HG02970 (cell line): ENCODE data around the gene CYTH3.
"Not testable (repeated sequence)": the region's sequence is repeated elsewhere in the genome, so short reads cannot be mapped to it uniquely, and the experiment has no call there.

Source experiments
- ATAC-seq: cut with Tn5 transposase; IDR thresholded peaks from one replicate; pipeline ENCODE4 v1.9.1; 2021; ENCODE audit warnings: mild to moderate bottlenecking, moderate library complexity, moderate number of reproducible peaks; ENCODE audit not compliant: unreplicated experiment, low FRiP score

CYTH3 gene

GRCh38 chr7:6156734-6157133 lies 115.7 kb downstream of the CYTH3 start:
- ATAC-seq: no peak

GRCh38 chr7:6155596-6155995 lies 116.8 kb downstream of the CYTH3 start:
- no peak for ATAC-seq

GRCh38 chr7:6154542-6155404 lies 117.7 kb downstream of the CYTH3 start:
- no peak for ATAC-seq

GRCh38 chr7:6153646-6154541 lies 118.5 kb downstream of the CYTH3 start:
- no peak for ATAC-seq

GRCh38 chr7:6151994-6152735 lies 120.3 kb downstream of the CYTH3 start:
- no peak for ATAC-seq

- not testable (repeated sequence) for ATAC-seq
These were observed 120.9 kb downstream of the CYTH3 start for GRCh38 chr7:6151527-6151926.

DNA sequence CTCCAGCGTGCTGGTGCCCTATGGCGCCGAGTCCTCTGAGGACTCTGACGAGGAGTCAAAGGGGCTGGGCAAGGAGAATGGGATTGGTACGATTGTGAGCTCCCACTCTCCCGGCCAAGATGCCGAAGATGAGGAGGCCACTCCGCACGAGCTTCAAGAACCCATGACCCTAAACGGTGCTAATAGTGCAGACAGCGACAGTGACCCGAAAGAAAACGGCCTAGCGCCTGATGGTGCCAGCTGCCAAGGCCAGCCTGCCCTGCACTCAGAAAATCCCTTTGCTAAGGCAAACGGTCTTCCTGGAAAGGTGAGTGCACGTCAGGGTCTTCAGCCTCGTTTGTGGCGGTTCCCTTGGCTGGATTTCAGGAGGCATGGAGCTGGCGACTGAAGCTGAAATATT lies 122.4 kb downstream of the CYTH3 start:
- no peak for ATAC-seq

DNA sequence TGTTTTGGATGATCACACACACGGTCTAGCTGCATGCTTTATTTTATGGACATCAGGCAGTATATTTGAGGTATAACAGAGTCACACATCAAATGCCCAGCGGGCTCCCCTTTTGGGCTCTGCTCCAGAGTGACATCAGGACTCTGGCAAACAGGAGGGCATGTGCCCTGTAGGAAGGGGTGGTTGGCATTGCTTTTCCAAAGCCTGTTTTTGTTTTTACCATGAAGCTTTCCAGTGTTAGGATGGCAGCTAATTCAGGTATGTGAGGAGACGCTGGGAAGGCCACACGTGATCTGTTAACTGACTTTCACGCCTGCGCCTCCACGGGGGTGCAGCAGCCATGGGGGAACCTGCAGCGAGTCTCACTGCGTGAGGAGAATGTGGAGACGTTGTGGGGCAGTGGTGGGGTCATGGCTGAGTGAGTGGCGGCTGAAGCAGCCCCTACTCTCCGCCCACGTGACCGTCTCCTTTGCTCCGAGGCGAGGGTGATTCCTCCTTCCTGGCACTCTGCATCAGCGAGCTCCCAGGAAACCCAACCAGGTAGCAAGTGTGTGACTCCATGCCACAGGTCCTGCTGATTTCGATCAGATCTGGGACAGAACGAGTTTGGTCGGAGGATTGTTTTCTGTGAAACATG lies 123.6 kb downstream of the CYTH3 start:
- ATAC-seq: no peak

DNA sequence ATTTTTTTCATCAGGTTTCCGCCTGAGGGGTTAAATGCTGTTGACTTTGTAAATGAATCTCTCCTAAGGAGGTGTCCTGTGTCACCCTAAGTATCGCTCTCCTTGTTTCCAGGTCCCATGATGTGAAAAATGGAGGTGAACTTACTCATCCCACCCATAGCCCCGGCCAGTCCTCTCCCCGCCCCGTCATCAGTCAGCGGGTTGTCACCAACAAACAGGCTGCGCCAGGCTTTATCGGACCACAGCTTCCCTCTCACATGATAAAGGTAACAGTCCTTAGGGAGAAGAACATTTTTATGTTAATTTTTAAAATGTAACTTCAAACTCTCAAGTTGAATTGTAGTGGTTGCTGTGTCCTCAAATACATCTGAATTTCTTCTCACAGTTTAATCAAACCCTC lies 124.8 kb downstream of the CYTH3 start:
- no peak for ATAC-seq

DNA sequence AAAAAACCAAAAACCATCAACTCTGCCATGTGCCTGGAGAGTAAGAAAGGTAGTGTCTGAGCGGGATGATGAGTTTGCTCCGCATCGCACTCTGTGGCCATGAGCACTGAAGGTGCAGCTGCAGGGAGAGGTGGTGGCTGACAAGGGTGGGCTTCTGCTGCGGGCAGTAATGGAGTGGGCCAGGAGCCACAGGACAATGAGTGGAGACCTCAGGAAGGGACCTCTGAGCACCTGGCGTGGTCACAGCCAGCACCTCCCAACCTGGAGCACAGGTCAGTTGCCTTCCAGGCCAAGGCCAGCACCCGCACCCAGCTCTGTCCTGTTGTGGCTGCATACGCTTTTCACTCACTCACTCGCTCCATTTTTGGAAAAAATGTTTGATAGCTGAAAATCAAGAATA lies 125.8 kb downstream of the CYTH3 start:
- ATAC-seq: no peak

- no peak for ATAC-seq
These were observed 128.4 kb downstream of the CYTH3 start for GRCh38 chr7:6143997-6144396.

DNA sequence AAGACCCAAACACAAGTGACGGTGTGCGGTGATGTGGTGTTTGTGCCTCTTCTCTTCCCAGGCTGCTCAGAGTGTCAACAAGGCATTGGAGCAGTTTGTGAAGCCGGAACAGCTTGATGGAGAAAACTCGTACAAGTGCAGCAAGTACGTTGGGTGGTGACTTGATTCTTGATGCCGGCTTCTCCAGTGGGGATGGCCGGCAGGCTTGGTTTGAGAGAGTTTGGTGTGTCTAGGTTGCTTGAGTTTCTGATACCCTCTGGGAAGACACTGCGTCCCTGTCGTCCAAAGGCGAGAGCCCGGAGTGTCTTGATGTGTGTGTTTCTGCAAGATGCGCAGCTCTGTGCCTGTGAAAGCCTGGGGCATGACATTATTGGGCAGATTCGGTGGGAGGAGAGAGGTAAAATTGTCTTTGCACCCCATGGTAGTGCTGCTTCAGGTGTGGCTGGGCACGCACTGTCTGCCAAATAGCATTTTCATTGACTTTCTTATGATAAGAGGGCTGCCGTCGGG lies 129.5 kb downstream of the CYTH3 start:
- ATAC-seq: no peak

GRCh38 chr7:6139189-6139996 lies 133.0 kb downstream of the CYTH3 start:
- ATAC-seq: no peak

DNA sequence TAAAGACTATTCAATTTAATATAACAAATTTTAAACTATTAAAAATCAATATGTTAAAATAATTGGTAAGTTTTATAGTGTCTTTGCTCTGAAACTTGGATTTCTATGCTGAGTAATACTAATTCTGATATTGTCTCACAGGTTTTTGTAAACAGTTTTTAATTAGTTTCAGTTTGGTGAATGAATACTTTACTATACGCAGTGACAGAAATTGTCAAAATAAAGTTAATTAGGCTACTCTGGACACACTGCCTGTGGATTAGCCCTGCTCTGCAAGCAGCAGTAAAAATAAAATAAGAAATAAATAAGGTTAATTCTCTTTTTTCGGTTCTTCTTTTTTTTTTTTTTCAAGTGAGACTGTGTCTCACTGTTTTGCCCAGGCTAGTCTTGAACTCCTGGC lies 135.9 kb downstream of the CYTH3 start:
- ATAC-seq: no peak

DNA sequence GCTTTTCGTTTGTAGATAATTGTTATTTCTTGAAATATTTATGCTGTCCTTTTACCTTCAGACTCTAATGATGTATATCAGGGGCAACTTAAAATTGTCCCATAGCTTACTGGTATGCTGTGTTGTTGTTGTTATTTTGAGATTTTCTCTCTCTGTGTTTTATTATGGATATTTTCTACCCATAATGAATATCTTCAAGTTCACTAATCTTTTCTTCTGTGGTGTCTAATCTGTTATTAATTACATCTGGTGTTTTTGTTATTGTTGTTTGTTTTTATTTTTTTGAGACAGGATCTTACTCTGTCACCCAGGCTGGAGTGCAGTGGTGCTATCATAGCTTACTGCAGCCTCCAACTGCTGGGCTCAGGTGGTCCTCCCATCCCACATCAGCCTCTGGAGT lies 139.2 kb downstream of the CYTH3 start:
- ATAC-seq: no peak

- ATAC-seq: no peak
These were observed 142.3 kb downstream of the CYTH3 start for GRCh38 chr7:6130007-6130587.

GRCh38 chr7:6128205-6128604 lies 144.2 kb downstream of the CYTH3 start:
- ATAC-seq: no peak

DNA sequence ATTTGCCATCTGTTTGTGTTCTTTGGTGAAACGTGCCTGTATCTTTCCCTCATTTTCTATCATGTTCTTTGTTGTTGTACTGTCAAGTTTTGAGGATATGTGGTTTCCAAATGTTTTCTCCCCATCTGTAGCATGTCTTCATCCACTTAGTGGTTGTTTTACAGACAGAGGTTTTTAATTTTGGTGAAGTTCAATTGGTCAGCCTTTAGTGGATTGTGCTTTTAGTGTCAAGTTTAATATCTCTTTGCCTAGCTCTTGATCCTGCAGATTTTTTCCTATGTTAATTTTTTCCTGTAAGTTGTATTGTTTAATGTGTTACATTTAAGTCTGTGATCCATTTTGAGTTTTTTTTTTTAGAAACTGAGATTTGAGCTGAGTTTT lies 145.3 kb downstream of the CYTH3 start:
- ATAC-seq: no peak

- no peak for ATAC-seq
These were observed 148.6 kb downstream of the CYTH3 start for GRCh38 chr7:6123843-6124242.
